HG03025 (cell line): ENCODE measurements around the gene KCNAB1.
"Not testable (repeated sequence)": the region's sequence is repeated elsewhere in the genome, so short reads cannot be mapped to it uniquely, and the experiment has no call there.

ENCODE experiments used
- ATAC-seq: cut with Tn5 transposase; IDR thresholded peaks from one replicate; pipeline ENCODE4 v1.9.1; 2021; ENCODE audit warnings: mild to moderate bottlenecking, moderate library complexity; ENCODE audit not compliant: unreplicated experiment, low FRiP score

The KCNAB1 gene

DNA sequence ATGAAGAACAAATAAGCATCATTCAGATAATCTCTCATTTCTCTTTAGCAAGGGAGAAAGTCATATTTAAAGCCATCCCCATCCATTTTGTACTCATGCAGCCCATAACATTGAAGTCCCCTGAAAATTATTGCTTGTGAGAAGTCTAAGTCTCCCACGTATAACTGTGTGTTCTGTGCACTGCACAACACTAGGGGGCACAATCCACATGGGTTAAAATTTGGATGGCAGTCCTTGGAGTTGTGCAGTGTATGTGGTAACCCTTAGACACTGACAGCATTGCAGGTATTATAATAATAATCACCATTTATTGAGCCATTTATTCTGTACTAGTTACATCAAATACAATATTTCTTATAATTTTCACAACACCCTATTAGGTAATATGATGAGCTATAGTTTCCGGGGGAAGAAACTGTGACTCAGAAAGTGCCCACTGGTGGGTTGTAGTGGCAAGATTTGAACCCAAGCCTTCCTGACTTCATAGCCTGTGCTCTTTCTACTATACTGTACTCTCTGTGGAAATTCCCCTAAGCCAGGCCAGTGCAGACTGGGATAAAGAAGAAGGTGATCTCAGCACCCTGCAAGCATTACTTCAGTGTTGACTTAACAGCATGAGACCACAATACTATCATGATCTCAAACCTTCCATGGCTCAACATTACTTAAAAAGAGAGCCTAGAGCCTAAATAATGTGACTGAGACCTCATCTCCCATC, 15.7 kb downstream of the KCNAB1 start:
- ATAC-seq, result no peak

DNA sequence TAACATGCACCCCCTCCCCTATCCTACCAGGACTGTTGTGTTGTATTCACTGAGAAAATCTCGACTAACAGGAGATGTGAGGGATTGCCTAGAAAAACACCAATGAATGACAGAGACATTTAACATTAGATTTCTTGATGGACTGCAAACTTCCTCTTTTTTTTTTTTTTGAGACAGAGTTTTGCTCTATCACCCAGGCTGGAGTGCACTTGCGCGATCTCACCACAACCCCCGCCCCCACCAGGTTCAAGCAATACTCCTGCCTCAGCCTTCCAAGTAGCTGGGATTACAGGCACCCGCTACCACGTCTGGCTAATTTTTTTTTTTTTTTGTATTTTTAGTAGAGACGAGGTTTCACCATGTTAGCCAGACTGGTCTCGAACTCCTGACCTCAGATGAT, 17.0 kb downstream of the KCNAB1 start:
- not testable (repeated sequence) for ATAC-seq

DNA sequence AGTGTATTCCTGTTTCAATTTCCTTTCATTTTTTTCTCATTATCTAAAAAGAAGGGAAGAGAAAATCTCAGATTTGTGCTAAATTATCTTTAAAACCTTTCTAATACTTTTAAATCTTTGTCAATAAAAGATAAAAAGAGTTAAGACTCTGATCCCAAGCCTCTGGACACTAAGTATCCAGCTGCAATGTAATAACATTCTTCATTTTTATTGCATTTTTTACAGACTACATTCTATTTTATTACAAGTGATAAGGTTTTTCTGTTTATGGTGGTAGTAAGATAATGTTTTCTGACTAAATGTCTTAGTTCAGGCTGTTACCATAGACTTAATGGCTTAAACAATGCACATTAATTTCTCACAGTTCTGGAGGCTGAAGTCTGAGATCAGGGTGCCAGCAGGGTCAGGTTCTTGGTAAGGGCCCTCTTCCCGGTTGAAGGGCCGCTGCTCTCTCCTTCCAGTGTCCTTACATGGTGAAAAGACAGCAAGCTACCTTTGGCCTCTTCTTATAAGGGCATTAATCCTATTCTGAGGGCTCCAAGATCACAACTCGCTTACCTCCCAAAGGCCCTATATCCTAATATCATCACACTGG, 19.7 kb downstream of the KCNAB1 start:
- no peak for ATAC-seq

DNA sequence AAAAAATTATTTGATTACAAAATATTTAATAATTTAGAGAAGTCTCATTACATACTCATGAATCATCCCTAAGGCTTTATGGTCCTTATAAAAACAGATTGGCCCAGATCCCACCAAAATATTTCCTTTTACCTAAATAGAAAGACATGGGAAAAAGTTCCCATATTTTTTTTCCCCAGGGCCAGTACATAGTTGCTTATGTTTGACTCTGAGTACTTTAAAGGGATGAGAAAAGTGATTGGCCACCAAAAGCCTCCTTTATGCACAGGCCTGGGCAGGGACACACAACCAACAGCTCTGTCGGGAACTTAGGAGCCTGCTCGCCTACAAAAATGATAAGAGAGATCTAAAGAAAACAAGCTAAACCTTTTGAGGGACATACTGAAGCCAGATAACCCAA, 22.3 kb downstream of the KCNAB1 start:
- ATAC-seq, result no peak

DNA sequence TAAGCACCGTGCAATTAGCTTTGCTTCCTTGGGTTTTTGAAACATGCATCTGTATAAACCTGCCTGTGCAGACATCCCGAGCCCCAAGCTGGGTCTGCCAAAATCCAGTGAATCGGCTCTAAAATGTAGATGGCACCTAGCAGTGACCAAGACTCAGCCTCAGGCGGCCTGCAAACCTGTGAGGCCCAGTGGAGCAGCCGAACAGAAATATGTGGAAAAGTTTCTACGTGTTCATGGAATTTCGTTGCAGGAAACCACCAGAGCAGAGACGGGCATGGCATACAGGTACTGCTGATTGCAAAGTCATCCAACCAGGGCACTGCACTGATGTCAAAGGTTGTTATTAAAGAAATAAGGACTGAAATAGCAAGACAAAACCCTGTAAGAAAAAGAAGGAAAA, 22.8 kb downstream of the KCNAB1 start:
- ATAC-seq, result no peak

DNA sequence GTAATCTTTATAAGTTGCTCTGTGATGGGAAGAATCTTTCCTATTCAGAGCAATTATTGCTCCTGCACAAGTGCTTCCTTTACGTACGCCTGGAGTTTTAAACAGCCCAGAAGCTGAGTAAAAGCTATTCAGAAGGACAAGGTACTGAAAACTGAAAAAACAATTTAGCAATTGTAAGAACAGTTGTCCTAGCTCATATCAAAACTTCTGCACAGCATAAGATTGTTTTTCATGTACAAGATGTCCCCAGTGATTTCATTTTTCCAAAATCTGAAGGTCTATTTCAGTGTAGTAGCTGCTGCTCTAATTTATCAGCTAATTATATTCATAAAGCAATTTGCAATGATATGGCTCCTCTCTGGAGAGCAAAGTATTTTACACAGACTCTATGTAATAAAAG, 23.7 kb downstream of the KCNAB1 start:
- no peak for ATAC-seq

DNA sequence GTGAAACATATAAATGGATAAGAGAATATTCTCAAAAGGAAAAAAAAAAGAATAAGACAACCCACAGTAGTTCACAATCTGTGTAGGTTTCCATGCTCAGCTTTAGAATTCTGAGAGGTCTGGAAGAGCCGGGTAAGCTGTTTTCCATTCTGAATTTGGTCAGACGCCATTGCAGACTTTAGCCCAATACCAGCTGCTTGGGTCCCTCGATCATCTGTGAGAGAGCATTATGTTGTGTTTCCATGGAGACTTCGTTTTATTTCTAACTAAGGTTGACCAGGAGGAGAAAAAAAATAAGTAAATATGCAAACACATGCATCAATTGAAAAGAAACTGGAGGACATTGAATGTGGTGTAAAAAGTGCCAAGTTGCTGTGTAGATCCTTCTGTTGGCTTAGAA, 25.5 kb downstream of the KCNAB1 start:
- ATAC-seq, result no peak

DNA sequence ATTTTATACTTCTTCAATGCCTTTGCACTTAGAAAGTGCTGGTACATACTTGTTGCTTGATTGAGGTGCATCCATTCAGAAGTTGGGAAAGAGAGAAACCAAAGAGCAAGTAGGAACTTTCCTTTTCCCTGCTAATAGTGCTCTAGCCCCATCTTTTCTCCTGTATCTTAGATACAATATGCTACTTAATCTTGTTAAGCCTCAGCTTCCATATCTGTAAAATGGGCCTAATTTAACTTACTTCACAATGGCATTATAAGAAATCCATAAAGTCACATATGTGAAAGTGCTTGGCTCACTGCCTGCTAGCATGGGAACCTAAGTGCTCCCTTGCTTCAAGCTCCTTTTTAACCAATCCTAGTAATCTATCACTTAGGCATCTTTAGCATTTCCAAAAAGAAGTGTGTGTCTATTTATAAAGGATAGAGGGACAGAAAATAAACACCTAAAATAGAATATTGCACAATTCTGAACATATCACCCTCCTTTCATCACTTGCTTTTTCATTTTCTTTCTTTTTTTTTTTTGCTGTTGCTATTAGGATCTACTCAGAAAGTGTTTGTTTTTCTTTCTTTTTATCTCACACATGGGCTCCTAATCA, 28.1 kb downstream of the KCNAB1 start:
- no peak for ATAC-seq

DNA sequence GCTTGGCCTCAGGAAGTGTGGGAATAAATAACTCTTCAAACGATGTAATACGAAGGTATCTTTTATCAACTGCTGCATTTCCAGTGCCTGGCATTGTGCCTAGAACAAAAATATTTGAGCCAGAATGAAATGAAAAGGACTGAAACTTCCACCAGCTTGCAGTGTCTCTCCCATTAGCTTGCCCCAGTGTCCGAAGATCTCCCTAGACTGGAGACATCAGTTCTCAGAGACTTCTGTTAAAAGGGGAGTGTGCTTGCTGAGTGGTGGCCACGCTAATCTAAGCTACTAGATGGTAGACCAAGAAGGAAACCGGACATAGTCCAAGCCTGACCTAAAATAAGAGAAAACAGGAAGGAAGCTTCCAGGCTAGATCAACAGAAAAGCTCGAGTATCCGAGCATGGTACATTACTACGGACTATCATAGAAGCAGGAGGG, 28.6 kb downstream of the KCNAB1 start:
- no peak for ATAC-seq

DNA sequence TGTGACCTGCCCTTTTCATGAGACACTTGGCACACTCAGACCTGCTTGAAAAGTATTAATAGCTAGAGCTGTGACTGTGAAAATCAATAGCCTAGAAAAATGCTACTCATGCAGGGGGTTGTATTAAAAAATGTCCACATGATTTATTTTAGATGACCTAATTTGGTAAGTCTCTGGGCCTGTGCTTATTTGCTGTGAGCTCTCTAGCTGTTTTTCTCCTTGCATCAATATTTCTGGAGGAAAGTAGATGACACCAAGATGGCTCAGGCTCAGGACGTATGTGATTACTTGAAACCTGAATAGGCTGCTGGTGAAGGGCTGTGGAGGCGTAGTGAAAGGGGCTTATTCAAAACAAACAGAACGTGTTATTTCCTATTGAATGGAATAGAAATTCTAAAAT, 29.5 kb downstream of the KCNAB1 start:
- ATAC-seq, result no peak

DNA sequence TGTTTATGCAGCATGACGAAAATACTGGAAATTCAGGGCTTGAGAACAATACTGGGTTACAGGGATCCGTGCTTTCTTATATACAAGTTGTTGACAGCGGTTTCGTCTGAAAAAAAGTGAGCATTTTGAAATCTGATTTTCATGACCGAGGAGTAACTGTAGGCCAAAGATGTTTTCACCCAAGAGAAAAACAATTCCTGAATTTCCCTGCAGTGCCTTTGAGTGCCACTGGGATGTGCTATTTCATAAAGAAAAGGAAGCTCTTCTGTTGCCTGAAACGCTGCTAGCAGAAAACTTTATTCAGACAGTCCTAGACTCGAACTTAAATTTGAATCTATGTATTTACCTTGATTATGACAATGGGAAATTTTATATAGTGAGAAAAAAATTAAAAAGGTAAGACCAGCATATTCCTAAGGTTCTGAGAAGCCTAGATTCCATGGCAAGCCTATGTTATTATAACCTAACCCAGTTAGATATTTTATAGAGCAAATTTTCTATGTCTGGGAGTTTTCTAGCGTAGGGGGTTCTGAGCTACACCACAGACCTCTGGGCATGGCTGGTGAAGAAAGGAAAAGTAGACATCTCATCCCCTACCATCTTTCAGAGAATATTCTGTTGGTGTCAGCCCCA, 30.2 kb downstream of the KCNAB1 start:
- peak; percentile 59 for ATAC-seq

DNA sequence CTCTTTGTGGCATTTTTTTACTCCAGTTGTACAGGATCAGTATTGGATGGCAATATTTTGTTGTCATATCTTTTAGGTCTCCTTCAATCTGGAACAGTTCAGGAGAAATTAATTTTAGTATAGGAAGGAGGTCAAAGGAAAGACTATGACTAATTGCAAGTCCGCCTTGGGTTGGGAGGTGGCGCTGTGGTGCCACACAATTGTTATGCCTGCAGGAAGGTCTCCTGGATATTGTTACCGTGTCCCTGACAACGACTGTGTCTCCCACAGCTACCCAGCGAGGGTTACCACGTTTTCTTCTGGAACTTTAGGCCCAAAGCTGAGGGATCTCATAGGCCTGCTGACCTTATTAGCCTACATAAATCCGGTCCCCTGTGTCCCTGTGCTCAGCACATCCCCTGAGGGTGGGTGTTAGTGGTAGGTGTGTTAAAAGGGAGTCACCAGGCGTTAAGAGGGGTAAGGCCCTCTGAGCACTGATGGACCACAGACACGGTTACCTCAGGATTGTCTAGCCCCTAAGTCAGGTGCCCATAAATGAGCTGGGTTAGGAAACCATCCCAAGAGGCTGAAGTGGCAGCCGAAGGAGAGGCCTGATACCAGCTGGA, 31.5 kb downstream of the KCNAB1 start:
- ATAC-seq, result no peak

DNA sequence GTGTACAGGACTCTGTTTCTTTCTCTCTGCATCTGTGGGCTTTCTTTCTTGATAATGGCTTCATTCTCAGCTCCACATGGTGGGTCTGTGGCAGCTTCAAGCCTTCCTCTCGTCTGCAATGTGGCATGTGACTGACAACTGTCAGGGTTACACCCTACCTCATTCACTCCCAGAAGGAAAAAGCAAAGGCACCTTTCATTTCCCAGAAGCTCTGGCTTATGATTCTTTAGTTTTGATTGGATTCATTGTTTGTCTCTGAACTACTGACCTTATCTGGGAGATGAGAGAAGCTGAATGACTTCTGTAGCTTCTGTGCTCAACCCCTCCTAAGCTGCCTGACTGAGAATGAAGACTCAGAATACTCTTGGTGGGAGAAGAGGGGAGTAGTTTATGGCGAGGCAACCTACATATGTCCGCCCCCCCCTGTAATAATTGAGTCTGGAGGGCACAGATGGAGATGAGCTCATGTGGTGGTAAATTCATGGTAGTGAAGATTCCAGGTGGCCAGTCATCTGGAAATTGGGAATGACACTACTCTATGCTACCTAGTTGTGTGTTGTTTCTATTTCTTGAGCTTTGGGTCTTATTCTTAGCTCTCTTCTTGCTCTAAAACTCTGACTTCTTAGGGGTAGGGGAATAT, 38.4 kb downstream of the KCNAB1 start:
- no peak for ATAC-seq

DNA sequence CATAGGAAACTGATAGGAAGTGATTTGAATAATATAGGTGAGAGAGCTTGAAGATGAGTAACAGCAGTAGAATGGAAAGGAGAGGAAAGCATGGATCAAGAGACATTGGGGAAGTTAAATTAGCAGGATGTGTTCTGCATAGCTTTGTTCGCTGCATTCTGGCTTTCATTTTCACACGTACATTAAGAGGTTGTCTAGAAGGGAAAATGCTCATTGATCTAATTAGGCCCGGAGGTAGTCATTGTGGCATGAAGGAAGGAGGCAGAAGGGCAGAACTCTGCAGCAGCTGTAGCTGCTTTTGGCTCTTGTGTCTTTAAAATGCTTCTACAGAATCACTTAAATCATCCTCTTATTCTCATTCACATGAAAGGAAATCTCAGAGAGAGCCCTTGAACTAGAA, 40.3 kb downstream of the KCNAB1 start:
- peak; percentile 67 for ATAC-seq

DNA sequence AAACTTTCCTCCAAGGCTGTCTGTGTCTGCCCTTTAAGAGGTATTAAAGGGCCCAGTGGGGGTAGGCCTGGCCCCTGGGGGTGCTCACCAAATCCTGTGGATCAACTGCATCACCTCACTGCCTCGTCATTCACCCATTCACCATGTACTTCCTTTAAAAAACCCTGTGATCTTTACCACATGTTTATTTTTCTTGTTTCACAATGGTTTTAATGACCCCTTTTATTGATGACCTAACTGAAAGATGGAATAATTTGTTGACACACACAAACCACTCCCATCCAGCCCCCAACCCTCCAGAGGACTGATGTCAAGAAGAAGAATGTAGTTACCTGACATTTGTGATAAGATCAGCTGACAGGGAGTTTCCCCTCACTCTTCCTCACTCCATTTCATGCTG, 40.8 kb downstream of the KCNAB1 start:
- ATAC-seq, result no peak

DNA sequence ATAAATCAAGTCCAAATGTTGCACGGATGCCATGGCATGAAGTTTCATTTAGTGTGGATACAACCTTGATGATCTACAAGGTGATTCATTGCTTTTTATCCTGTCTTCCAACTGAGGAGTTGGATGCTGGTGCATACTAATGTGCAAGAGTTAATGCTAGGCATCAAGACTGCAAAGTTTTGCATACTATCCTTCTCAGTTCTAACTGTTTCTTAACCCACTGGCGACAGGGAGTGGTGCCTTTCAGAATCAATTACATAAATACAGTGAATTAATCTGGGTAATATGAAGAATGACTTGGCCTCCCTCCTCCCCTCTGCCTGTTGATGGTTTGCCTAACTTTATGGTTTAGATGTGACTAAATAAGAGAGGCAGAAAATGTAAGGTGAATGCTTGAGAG, 43.5 kb downstream of the KCNAB1 start:
- no peak for ATAC-seq

DNA sequence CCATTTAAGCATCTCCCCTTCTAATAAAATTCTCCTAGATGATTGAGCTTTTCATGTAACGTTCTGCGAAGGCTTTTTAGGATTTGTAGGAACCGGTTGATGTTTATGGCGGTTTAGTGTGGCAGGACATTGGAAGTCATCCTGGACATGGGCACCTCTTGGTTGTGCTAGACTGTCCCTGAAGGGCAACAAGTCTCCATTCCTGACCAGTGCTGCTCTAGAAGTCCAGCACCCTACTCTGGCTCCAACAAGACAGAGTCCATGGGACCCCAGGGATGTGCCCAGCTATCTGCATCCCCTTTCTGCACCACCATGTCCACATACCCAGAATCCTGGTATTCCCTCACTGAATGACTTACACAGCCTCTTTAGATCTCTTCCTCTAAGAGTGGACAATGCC, 46.4 kb downstream of the KCNAB1 start:
- no peak for ATAC-seq

DNA sequence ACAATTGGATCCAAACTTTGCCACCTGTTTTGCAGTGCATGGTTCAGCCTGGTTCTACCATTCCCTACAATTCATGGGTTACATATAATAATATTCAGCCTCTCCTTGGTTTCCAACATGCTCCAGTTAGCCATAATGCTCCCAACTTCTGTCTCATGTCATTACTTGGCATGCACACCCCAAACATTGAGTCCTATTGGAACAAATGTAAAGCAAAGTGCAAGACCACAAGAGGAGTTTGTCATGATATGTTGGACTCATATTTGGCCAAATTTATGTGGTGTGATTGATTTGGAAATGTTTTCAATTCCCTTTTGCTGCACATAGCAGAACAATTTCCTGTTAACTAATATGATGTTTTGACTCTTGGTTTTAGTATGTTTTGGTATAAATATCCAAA, 50.2 kb downstream of the KCNAB1 start:
- no peak for ATAC-seq

DNA sequence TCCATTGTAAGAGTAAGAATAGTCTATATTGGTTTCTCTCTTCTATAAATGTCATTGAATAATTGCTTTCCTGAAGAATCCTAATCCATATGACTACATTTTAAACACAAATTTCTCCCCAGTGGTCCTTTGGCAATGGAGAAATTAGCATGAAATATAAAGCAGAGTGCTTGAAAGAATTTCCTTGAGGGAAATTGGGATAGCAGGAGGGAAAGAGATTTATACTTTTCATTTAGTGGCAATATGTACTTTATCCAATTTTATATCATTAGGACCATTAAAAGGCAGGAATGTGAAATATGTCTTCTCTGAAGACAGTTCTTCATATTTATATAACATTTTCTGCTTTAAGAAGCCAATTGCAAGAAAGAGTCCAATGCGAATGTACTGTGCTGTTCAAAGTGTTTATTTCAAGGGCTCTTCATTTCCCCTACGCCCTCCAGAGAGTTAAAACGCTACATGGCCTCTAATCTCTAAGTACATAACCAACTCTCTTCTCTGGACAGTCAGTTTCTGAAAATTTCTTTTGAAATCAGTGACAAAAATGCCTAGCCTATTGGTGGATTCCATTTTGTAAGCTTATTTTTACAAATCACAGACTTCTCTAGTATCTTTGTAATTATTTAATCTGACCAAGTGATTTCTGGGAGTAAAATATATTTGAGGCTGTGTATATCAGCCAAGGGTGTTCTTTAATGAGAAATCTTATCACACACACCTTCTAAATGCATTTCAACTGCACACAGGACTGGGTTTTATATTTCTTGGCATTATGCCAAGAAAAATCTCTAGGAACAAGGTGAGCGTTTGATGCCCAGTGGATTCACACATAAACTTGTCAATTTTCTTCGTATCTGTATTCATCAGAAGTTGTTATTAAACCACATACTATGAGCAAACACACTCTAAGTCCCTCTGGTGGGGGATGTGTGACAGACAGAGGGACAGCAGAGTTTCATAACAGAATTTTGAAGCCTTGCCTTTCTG, 51.2 kb downstream of the KCNAB1 start:
- ATAC-seq, result no peak

DNA sequence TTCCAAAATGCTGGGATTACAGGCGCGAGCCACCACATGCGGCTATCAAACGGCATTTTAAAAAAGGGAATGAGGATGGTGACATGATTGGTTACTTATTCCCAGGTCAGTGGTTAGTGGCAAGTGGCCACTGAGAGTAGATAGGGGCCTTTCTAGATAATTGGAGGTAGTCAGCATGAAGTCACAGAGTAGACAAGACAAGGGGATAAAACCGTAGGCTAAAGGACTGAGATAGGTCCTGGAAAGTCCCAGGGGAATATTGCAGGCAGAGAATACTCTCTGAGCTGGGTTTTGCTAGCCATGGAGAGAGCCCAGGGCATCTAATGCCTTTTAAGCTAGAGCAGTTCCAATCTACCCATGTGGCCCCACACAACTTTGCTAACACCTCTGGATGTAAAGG, 52.2 kb downstream of the KCNAB1 start:
- ATAC-seq, result no peak
